ENCODE measurements around the gene CEP112. TPM values are rescaled to one million over a fixed set of nuclear protein-coding genes. Genes with fewer than 3 reads are reported as not detected.

Gene CEP112
- total and polyA plus RNA-seq, 2 of the 8 experiments (the other 6 are each of a cell fraction or from before 2014, with no cell fraction given): 0.62 to 3.1 TPM

DNA sequence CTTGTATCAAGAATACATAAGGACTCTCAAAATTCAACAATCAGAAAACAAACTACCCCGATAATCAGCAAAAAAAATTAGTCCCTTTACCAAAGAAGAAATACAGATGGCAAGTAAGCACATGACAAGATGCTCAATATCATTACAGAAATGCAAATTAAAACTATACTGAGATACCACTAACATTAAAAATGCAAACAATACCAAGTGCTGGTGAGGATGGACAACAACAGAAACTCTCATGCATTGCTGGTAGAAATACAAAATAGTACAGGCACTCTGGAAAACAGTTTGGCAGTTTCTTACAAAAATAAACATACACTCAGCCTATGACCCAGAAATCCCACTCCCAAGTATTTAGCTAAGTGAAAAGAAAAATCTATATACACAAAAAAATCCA is 7.5 kb downstream of the CEP112 start:
- WGBS, 2 experiments (ENCODE audit: extremely low coverage in 1 of 2, insufficient coverage in 1 of 2, insufficient read length in 1 of 2, insufficient replicate concordance in 2 of 2, low coverage in 1 of 2, low lambda C conversion rate in 2 of 2, missing lambda C conversion rate in 1 of 2): 90% methylated on average over 1 of the region's 1 CpG; no CpG with 5 or more reads in 1 of the 2 experiments
- TF ChIP-seq YY1 (IDR thresholded peaks at IDR 0.05; ENCODE audit: low read depth, low read length): no peak
- no peak for TF ChIP-seq RNF2 (IDR thresholded peaks at IDR 0.05; ENCODE audit: borderline replicate concordance, low read depth, low read length, missing control alignments, poor library complexity, severe bottlenecking)
- TF ChIP-seq CTBP2 (IDR thresholded peaks at IDR 0.05; ENCODE audit: borderline replicate concordance, insufficient read depth, insufficient read length, low read length): no peak
- TF ChIP-seq, protein P1, sequence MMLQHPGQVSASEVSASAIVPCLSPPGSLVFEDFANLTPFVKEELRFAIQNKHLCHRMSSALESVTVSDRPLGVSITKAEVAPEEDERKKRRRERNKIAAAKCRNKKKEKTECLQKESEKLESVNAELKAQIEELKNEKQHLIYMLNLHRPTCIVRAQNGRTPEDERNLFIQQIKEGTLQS (IDR thresholded peaks at IDR 0.05; ENCODE audit: insufficient read depth, low read depth, low read length): no peak
- TF ChIP-seq ASH2L (IDR thresholded peaks at IDR 0.05; ENCODE audit: low read length): no peak
- TF ChIP-seq TAF7 (optimal IDR thresholded peaks at IDR 0.05; ENCODE audit: borderline replicate concordance, low read depth, low read length): no peak
- TF ChIP-seq RBBP5 (IDR thresholded peaks at IDR 0.05; ENCODE audit: borderline replicate concordance, low read depth, low read length): no peak
- TF ChIP-seq, protein P2, sequence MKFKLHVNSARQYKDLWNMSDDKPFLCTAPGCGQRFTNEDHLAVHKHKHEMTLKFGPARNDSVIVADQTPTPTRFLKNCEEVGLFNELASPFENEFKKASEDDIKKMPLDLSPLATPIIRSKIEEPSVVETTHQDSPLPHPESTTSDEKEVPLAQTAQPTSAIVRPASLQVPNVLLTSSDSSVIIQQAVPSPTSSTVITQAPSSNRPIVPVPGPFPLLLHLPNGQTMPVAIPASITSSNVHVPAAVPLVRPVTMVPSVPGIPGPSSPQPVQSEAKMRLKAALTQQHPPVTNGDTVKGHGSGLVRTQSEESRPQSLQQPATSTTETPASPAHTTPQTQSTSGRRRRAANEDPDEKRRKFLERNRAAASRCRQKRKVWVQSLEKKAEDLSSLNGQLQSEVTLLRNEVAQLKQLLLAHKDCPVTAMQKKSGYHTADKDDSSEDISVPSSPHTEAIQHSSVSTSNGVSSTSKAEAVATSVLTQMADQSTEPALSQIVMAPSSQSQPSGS (IDR thresholded peaks at IDR 0.05; ENCODE audit: low read length): no peak
- TF ChIP-seq RXRA (IDR thresholded peaks at IDR 0.05; ENCODE audit: insufficient read depth, low read depth, low read length): no peak
- TF ChIP-seq PHF8 (conservative IDR thresholded peaks at IDR 0.05; ENCODE audit: low read depth, low read length): no peak
- TF ChIP-seq MAFK (IDR thresholded peaks at IDR 0.05; ENCODE audit: low read depth, low read length): no peak

More for the DNA sequence above, 7.5 kb downstream of the CEP112 start:
- H4K8ac ChIP-seq (ENCODE audit: extremely low read depth, insufficient read depth, low read length): no peak overlapping the region
- H3K18ac ChIP-seq (ENCODE audit: extremely low read depth, low read length): no peak overlapping the region
- no peak overlapping the region for H2BK120ac ChIP-seq (replicated peaks; ENCODE audit: low read depth, low read length)
- H2BK20ac ChIP-seq (ENCODE audit: low read length): no peak overlapping the region
- no peaks in the 10 kb centered on the region for H3K79me1 ChIP-seq (ENCODE audit: low read depth, low read length)
- no peak overlapping the region for H3K4me3 ChIP-seq (ENCODE audit: extremely low read depth in 1 of 4, insufficient read depth in 2 of 4, low read depth in 3 of 4, low read length in 4 of 4)
- DNase-seq (ENCODE audit: low read depth in 1 of 2, low spot score in 2 of 2) (no peak), FAIRE-seq (no peak)
- no peak overlapping the region for H2AK5ac ChIP-seq (ENCODE audit: low read depth, low read length)
- no peak overlapping the region for H4K5ac ChIP-seq (ENCODE audit: insufficient read length, low read depth, low read length)
- no peaks in the 10 kb centered on the region; the same call in 1 of the 2 replicates for H3K23me2 ChIP-seq (ENCODE audit: low read depth, low read length)
- no peaks in the 10 kb centered on the region for H3K4me1 ChIP-seq (replicated peaks in 1 of 4; ENCODE audit: control insufficient read depth in 3 of 4, insufficient read depth in 4 of 4, low read length in 3 of 4)
- H3K4ac ChIP-seq (replicated peaks; ENCODE audit: insufficient read length, low read depth, low read length): no peak overlapping the region
- H3K14ac ChIP-seq (ENCODE audit: insufficient read length): no peak overlapping the region
- H2BK5ac ChIP-seq (ENCODE audit: low read depth, low read length): no peak overlapping the region
- POLR2A ChIA-PET (ENCODE audit: partially characterized antibody): no interaction called here
- H3K27me3 ChIP-seq (replicated peaks in 1 of 4; ENCODE audit: control insufficient read depth in 3 of 4, extremely low read depth in 1 of 4, insufficient read depth in 3 of 4, low read length in 3 of 4): peaks cover 0 to 1% (median 0%) of the 10 kb centered on the region in 4 experiments; a peak in 1 of 7 replicates
- H2AFZ ChIP-seq (ENCODE audit: low read length): no peak overlapping the region
- no peak overlapping the region for H3K4me2 ChIP-seq (ENCODE audit: insufficient read depth in 1 of 2, low read depth in 2 of 2, low read length in 2 of 2)
- H3K23ac ChIP-seq (ENCODE audit: insufficient read length): no peak overlapping the region
- no peaks in the 10 kb centered on the region for H3K36me3 ChIP-seq (ENCODE audit: control insufficient read depth in 2 of 4, insufficient read depth in 4 of 4, low read length in 3 of 4)
- H4K91ac ChIP-seq (replicated peaks; ENCODE audit: insufficient read length, low read length): no peak overlapping the region
- no peak overlapping the region for H3K27ac ChIP-seq (ENCODE audit: low read depth, low read length)
- no peaks in the 10 kb centered on the region for H3K79me2 ChIP-seq (ENCODE audit: control insufficient read depth in 1 of 2, insufficient read depth in 2 of 2, low read length in 2 of 2)
- no peaks in the 10 kb centered on the region for H4K20me1 ChIP-seq (replicated peaks in 1 of 2; ENCODE audit: control insufficient read depth in 1 of 2, insufficient read depth in 2 of 2, low read length in 2 of 2)
- H2BK15ac ChIP-seq (ENCODE audit: low read length): no peak overlapping the region
- no peak overlapping the region for H3K9ac ChIP-seq (replicated peaks in 1 of 4; ENCODE audit: extremely low read depth in 1 of 4, low read depth in 3 of 4, low read length in 3 of 4)
- no peak overlapping the region for H2BK12ac ChIP-seq (ENCODE audit: low read depth, low read length)
- no peak overlapping the region for H3K56ac ChIP-seq (replicated peaks; ENCODE audit: insufficient read length, low read depth, low read length)
- H3K9me3 ChIP-seq (ENCODE audit: insufficient read depth in 2 of 2, low read depth in 1 of 2, low read length in 1 of 2): no peaks in the 10 kb centered on the region
- CTCF ChIA-PET (ENCODE audit: partially characterized antibody): interaction anchor here (0.7 to 1.4 kb wide), 2 partner anchors 17 to 468 kb away, joined by 3 read pairs; no protein-coding TSS in a partner anchor

Data from H1 (cell line).